Stimulated activated CD8-positive, alpha-beta memory T cell treated with anti-CD3 and anti-CD28 coated beads, Interleukin-4, amount 100 ng/mL, for 1 hour (primary cell): Measurements from ENCODE around the gene UFSP1.

Experiments
- DNase-seq, 2 donors: peaks; one replicate each; pipeline ENCODE4 v3.0.0-alpha.2; 2020; ENCODE audit warnings: low read depth in 2 of 2, low spot score in 1 of 2

The UFSP1 gene

DNA sequence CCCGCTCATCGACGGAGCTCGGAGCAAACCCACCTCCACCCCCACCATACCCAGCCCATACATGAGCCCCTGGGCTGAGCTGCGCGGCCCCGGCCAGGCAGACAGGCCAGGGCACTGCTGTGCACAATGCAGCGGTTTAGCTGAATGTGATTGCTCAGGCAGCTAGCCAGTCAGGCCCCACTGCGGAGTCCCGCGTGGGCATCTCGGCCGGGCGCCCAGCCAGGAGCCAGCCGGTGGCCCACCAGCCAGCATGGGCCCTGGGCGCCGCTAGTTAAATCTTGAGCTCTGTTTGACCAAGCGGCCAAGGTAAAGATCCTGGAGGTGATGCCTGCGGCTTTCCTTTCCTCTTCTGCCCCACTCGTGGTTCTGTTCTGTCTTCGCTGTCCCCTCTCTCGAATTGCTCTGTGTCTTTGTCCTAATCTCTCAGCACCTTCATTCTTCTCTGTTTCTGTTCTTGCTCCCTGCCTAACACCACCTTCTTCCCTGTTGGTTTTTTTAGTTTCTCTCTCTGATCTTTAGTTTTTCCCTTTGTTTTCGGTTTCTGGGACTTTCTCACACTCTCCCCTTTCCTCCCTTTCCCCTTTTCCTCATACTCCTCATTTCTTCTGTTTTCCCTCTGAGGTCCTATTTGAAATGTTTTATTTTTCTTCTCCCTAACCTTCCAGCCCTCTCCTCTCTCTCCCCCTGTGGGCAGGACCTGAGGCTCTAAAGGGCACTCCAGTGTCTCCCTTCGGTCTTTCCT lies 6.6 kb downstream of the UFSP1 start:
- no peak for DNase-seq

DNA sequence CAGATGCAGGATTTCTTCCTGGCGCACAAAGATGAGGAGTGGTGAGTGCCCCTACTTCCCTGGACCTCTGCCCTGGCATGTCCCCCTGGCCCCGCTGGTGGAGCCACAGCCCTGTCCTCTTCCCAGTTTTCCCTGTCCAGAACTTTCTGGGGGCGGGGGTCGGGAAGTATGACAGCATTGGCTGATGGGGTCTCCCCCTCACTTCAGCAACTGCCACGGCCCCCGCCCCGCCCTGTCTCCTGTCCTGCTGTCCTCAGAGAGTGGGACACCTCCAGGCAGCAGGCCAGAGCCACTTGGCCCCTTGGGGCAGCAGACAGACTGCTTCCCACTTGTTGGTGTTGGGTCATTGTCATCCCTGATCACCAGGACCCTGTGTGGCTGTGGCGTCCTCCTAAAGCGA lies 7.3 kb downstream of the UFSP1 start:
- no peak for DNase-seq

DNA sequence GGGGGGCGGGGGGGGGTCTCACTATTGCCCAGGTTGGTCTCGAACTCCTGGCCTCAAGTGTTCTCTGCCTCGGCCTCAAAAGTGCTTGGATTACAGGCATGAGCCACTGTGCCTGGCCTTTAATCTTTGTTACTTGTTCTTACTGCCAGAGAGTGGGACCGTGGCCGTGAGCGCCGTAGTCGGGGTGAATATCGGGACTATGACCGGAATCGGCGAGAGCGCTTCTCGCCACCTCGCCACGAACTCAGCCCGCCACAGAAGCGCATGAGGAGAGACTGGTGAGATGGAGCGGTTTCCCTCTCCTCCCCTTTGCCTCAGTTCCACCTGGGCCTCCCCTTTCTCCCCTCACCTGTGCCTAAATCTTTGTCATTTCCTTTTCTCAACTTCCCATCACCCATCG lies 8.4 kb downstream of the UFSP1 start:
- no peak for DNase-seq

DNA sequence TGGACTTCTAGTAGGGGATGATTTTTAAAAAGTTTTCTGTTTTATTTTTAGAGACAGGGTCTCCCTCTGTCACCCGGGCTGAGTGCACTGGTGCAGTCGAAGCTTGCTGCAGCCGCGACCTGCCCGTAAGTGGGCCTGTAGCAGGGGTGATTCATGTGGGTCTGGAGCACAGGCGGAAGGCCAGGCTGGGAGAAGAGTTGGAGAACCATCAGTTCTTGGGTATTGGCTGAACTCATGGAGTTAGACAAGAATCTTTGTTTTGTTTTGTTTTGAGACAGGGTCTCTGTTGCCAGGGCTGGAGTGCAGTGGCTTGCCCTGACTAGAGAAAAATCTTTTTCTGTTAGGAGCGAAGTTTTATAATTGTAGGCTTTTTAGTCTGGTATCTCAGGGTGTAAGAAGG lies 8.9 kb downstream of the UFSP1 start:
- no peak for DNase-seq

DNA sequence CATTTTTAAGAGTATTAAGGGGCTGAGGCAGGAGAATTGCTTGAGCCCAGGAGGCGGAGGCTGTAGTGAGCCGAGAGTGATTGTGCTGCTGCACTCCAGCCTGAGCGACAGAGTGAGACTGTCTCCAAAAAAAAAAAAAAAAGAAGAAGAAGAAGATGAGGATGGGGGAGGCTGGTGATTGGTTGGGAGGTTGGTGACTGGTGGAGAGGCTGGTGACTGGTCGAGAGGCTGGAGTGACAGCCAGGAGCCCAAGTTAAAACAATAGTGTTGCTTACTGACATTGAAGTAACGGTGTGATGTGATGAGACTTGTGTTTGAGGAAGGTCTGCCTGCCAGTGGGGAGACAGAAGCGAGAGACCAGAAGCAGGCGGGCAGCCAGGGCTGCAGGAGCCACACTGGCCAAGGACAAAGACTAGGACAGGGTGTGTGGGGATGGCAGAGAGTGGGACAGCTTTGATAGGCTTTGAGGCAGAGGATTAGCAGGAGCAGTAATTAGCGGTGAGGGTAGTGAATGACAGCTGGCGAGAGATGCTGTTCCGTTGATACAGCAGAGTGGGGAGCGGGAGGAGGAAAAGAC lies 9.7 kb downstream of the UFSP1 start:
- DNase-seq = no peak

DNA sequence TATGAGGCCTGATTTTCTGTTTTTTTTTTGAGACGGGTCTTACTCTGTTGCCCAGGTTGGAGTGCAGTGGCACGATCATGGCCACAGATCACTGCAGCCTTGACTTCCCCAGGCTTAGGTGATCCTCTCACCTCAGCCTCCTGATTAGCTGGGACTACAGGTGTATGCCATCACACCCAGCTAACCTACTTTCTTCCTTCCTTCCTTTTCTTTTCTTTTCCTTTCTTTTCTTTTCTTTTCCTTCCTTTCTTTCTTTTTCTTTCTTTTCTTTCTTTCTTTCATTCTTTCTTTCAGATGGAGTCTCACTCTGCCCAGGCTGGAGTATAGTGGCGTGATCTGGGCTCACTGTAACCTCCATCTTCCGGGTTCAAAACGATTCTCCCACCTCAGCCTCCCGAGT lies 10.8 kb downstream of the UFSP1 start:
- no peak for DNase-seq

DNA sequence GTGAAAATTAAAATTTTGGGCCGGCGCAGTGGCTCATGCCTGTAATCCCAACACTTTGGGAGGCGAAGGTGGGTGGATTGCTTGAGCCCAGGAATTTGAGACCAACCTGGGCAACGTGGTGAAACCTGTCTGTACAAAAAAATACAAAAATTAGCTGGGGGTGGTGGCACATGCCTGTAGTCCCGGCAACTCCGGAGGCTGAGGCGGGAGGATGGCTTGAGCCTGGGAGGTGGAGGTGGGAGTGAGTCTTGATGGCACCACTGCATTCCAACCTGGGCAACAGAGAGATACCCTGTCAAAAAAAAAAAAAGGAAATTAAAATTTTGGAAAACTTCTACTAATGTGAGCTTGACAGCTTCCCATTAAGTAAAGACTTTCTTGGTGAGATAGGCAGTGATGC lies 11.5 kb downstream of the UFSP1 start:
- DNase-seq = no peak

DNA sequence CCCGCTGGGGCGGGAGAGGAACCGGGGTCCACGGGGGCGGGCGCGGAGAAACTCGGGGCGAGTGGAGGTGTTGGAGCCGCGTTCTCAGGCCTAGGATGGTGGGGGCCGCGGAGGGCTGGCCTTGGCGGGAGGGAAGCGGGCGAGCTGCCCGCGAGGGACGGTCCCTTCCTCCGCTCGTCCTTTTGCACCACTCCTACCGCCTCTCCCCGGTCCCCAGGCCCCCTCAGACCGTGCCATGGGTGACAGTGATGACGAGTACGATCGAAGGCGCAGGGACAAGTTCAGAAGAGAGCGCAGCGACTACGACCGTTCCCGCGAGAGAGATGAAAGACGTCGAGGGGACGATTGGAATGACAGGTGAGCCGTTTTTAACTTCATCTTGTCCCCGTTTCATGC lies 14.2 kb downstream of the UFSP1 start:
- DNase-seq = no peak

DNA sequence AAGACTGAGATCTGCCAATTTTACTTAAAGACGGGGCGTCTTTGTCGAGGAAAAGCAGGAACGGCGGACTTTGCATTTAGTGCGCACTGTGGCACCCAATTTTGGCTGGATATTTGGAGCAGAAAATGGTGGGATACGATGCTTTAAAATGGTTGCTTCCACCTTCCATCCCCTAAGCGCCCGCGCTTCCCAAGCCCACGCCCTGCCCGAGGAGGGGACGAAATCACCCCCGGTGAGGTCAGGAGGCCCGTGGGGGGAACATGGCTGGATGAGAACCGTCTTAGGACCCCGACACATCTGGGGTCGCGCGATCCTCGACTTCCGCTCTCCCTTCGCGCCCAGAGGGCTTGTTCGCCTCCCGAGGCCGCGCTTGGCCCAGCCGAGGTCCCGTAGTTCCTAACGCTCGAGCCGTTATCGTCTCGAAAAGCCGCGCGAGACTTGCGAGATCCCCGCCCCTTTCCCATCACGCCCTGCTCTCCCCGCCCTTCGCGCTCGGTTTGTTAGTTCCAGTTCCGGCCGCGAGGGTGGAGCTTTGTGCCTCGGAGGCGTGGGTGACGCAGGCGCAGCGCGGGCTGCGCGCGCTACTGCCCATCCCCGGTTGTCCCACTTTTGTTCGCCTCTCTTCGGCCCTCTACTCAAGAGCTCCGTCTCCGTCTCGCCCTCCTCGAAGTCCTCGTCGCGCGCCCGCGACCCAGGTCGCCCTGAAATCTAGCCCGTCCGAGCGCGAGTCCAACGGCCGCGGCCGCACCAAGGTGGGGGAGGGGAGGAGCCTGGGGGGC lies 14.7 kb downstream of the UFSP1 start, which contains the start of gene SRRT:
SRRT (plus strand) TSS at position 527 of the 779 bp plus-strand sequence. CDS start 488 bp downstream, outside the sequence.
- DNase-seq = peak; percentile 96

DNA sequence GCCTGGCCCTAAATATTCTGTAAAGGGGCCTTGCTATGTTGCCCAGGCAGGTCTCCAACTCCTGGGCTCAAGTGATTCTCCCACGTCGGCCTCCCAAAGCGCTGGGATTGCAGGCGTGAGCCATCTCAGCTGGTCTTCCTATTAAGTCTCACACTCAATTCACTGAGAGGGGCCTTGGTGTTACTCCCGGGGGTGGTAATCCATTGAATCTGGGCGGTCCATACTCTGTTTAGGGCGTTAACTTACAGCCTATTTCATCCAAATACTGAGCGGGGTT lies 15.3 kb downstream of the UFSP1 start:
- no peak for DNase-seq

DNA sequence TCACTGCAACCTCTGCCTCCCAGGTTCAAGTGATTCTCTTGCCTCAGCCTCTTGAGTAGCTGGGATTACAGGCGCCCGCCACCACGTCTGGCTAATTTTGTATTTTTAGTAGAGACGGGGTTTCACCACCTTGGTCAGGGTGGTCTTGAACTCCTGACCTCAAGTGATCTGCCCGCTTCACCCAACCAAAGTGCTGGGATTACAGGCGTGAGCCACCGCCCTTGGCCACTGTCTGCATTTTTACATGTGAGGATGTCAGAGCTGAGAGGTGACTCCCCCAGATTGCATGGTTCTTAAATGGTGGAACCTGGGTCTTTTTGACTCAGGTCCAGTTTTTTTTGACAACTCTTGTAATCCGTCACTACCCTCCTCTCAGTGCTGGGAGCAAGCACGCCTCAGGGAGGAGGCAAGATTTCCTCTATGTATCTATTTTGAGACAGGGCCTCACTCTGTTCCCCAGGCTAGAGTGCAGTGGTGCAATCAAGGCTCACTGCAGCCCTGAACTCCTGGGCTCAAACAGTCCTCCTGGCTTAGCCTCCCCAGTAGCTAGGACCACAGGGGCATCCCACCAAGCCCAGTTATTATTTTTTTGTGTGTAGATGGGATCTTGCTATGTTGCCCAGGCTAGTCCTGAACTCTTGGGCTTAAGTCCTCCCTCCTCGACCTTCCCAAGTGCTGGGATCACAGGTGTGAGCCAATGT lies 15.8 kb downstream of the UFSP1 start:
- no peak for DNase-seq

DNA sequence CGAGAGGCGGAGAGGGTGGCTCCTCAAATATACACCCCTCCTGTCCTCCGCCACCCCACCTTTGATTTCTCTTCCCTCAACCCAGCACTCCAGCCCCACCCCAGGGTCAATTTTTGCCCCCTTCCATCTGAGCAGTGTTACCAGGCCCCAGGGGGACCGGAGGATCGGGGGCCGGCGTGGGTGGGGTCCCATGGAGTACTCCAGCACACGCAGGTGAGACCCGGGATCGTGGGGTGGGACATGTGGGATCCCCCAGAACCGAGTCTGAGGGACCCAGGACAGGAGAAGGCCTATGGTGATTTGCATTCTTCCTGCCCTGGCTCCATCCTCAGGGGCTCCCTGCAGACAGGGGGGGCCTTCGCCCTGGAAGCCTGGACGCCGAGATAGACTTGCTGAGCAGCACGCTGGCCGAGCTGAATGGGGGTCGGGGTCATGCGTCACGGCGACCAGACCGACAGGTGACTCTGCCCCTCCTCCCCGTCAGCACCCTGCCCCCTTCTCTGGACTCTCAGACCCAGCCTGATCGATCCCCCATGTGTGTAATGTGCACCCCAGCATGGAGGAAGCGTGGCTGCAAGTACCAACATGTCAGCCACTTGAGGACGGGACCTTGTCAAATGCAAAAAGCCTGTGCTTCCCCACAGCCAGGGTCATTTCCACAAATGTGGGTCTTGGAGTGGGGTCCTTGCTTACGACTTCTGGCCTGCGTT lies 21.6 kb downstream of the UFSP1 start:
- DNase-seq = no peak

DNA sequence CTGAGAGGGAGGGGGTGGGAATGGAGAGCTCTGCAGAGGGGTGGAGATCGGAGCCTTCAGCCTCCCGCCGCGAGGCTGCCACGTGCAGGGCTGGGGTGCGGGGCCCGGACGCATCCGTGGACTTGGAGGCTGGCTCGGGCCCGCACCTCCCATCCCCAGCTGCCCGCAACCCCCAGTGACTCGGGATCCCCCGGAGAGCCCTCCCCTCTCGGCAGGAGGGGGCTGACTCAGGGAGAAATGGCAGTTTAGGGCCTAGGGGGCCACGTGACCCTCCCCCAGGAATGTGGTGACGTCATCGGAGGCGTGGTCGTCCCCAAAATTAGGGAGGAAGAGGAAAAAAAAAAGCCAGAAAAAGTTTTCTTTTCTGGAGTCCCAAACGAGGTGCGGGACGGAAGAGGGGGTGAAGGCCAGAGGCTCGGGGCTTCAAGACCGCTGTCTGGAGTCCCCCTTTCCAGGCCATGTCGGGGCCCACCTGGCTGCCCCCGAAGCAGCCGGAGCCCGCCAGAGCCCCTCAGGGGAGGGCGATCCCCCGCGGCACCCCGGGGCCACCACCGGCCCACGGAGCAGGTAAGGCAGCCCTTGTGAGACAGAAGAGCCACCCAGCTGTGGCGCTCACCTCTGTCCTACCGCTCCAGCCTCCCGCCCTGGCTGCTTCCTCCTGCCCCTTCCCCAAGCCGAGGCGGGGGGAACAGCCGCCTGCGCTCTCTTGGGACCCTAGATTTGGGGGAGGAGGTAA lies 22.3 kb downstream of the UFSP1 start, which contains the start of gene TRIP6:
TRIP6 (plus strand) TSS at position 348 of the 736 bp plus-strand sequence; CDS start at position 459, 111 bp downstream.
- no peak for DNase-seq

DNA sequence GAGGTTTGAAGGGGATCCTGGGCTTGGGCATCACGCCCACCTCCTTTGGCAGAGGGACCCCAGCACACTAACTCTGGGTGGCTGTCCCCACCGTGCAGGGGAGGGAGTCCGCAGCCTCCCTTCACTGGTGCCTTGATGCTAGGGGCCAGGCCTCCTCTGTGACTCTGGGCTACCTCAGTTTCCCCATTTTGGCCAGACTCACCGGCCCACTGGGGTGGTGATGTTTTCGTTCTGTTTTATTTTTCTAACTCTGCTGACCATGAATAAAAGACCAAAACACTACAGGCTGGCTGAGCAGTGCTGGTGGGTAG lies 22.8 kb downstream of the UFSP1 start:
- DNase-seq = no peak

DNA sequence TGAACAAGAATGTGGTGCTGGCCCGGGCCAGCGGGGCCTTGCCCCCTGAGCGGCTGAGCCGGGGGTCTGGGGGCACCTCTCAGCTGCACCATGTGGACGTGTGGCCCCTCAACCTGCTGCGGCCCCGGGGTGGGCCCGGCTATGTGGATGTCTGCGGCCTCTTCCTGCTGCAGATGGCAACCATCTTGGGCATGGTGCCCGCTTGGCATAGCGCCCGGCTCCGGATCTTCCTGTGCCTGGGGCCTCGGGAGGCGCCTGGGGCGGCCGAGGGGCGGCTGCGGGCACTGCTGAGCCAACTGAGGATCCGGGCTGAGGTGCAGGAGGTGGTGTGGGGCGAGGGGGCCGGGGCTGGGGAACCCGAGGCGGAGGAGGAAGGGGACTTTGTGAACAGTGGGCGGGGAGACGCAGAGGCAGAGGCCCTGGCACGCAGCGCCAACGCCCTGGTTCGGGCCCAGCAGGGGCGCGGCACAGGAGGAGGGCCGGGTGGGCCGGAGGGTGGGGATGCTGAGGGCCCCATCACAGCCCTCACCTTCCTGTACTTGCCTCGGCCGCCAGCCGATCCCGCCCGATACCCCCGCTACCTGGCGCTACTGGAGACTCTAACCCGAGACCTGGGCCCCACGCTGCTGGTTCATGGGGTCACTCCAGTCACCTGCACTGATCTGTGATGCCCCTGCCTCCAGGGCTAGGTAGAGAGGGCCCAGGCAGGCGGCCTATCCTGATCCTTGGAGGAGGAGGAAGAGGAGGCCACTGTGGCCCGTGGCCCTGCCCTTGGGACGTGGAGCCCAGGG lies 23.4 kb downstream of the UFSP1 start:
- DNase-seq = no peak

DNA sequence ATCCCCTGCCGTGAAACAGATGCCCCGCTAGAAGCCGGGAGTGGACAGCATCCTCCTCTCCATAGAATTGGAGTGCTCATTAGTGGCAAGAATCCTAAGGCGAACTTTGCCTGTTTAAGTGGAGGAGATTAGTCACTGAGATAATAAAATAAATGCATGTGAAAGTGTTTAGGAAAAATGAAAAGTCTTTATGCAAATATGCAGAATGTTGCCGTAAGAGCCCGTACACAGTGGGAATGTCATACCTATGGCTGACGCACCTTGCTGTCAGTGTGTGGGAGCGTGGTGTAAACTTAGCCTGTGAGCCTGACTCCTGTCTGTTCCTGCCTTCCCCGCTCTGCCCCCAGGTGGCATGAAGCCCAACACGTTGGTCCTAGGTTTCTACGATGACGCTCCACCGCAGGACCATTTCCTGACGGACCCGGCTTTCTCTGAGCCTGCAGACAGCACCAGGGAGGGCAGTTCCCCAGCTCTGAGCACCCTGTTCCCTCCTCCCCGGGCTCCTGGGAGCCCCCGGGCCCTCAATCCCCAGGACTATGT lies 24.1 kb downstream of the UFSP1 start:
- no peak for DNase-seq

DNA sequence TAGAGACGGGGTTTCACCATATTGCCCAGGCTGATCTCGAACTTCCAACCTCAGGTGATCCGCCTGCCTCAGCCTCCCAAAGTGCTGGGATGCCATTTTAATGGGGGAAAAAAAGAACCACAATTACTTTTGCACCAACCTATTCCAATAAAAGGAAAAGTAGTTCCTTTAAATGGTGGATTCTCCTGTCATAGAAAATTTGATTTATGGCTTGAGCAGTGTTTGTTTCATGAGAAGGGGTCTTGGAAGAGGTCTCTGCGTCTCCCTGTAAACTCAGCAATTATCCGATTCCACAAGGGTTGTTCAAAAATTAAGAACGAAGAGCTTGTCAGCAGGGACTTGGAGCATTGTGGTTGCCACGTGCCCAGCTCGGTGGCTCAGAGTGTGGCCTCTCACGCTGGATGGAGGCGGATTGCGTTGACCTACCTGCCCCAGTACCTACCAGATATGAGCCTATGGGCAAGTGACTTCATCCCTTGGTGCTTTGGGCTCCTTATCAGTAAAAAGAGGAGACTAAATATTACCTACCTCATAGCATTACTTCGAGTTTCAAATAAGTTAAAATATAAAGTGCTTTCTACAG lies 25.2 kb downstream of the UFSP1 start:
- no peak for DNase-seq

DNA sequence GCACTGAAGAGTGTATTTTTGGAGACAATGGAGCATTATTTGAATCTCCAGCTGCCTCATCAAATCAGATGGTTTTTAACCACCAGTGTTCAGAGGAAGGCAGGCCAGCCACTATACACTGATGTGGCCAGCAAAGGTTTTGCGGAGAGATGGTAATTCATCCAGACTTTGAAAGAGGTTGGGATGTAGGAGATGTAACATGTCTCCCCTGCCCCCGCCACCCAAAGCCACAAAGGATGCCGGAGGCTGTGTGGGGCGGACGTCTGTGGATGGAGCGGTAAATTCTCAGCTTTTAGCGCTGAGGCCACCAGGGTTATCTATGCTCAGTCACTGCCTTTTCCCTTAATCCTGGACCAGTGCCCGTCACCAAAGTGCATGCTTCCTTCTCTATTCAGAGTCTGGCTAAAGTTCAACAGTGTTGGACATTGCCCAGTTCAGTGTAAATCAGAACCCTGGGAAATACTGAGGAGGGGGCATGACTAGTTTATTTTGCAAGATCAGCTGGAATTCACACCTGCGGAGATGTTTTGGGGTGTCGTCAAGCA lies 26.0 kb downstream of the UFSP1 start:
- no peak for DNase-seq

DNA sequence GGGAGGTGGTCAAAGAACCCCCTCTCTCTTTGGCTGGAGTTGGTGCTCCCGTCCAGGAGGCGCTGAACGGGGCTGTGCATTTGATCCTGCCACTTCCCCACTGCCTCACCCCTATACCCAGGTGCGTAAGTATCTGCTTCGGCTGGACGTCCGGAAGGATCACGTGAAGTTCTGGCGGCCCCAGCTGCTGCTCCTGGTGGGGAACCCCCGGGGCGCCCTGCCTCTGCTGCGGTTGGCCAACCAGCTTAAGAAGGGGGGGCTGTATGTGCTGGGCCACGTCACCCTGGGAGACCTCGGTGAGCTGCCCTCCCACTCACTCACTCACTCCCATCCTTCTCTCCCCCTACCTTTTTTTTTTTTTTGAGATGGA lies 27.9 kb downstream of the UFSP1 start:
- DNase-seq = no peak
